DMS 273 (cell line): ENCODE data around the gene CCNF.

ENCODE experiments used
- DNase-seq: peaks from one replicate; lab custom pipeline; 2025; ENCODE audit not compliant: unreplicated experiment; lab: John Stamatoyannopoulos, UW

The CCNF gene

GRCh38 chr16:2455081-2455845 lies 26.0 kb downstream of the CCNF start:
- DNase-seq, result peak; percentile 50

DNA sequence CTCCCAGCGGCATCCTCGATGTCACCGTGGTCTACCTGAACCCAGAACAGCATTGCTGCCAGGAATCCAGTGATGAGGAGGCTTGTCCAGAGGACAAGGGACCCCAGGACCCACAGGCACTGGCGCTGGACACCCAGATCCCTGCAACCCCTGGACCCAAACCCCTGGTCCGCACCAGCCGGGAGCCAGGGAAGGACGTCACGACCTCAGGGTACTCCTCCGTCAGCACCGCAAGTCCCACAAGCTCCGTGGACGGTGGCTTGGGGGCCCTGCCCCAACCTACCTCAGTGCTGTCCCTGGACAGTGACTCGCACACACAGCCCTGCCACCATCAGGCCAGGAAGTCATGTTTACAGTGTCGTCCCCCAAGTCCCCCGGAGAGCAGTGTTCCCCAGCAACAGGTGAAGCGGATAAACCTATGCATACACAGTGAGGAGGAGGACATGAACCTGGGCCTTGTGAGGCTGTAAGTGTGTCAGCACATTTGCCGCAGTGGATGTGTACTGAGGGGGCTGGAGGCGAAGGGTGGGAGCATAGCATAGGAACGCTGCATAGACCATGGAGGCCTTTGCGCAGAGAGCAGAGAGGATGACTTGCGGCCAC lies 27.4 kb downstream of the CCNF start:
- DNase-seq, result no peak

GRCh38 chr16:2457267-2457666 lies 28.0 kb downstream of the CCNF start:
- DNase-seq, result peak; percentile 61

DNA sequence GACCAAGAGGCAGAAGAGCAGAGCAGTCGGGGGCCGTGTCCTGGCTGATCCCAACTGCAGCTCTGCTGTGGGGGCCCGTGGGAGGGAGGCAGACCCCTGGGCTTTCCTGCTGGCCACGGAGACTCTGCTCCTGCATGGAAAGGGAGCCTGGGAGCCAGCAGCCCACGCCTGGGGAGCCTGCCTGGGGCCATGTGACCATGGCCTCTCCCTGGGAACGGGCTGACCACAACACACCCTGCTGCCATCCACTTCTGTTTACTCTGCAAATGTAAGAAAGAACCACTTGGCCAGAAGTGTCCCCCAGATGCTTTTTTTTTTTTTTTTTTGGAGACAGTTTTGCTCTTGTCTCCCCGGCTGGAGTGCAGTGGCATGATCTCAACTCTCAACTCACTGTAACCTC lies 28.7 kb downstream of the CCNF start:
- DNase-seq, result no peak

- DNase-seq, result no peak
Observed at GRCh38 chr16:2458887-2459646, 29.8 kb downstream of the CCNF start.

DNA sequence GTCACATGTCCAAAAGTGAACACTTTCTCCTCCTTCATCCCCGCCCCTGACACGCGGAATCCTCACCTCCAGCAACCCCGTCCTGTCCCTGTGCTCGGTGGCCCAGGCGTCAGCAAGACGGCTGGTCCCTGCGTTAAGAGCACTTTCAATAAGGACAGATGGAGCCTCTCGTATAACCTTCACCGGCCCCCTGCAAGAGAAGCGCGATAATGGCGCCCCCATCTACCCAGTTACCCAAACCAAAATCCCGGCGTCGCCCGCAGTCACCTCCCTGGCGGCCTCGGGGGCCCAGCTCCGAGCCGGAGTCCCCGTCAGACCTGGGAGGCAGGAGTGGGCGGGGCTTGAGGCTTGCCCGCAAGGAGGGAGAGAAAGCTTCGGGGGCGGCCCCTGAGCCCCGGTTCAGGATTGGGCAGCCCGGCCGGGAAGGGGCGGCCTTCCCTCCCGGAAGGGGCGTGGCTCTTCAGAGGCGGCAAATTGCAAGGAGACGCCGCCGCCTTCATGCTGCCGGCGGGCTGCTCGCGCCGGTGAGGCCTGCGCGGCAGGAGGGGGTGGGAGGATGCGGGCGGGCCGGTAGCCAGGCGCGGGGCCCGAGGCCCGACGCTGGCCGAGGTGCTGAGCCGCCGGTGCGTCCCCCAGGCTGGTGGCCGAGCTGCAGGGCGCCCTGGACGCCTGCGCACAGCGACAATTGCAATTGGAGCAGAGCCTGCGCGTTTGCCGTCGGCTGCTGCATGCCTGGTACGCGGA lies 30.6 kb downstream of the CCNF start, which contains the start of gene TEDC2:
Gene TEDC2 (plus strand): TSS at position 463 of the 744 bp plus-strand sequence. CDS start 36 bp downstream, at position 499.
- peak; percentile 99 for DNase-seq

DNA sequence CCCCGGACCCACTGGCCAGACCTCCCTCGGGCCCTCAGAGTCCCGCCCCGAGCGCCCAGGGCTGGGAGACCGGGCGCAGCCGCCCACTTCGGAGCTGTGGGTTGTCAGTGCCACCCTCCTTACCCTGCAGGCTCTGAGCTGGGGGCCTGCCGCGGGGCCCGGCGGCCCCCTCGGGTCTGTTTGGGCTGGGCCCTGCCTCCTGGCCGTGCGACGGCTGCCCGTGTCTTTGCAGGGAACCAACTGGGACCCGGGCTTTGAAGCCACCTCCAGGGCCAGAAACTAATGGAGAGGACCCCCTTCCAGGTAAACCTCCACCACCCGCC lies 31.1 kb downstream of the CCNF start:
- no peak for DNase-seq

- no peak for DNase-seq
Observed at GRCh38 chr16:2460916-2461315, 31.7 kb downstream of the CCNF start.

DNA sequence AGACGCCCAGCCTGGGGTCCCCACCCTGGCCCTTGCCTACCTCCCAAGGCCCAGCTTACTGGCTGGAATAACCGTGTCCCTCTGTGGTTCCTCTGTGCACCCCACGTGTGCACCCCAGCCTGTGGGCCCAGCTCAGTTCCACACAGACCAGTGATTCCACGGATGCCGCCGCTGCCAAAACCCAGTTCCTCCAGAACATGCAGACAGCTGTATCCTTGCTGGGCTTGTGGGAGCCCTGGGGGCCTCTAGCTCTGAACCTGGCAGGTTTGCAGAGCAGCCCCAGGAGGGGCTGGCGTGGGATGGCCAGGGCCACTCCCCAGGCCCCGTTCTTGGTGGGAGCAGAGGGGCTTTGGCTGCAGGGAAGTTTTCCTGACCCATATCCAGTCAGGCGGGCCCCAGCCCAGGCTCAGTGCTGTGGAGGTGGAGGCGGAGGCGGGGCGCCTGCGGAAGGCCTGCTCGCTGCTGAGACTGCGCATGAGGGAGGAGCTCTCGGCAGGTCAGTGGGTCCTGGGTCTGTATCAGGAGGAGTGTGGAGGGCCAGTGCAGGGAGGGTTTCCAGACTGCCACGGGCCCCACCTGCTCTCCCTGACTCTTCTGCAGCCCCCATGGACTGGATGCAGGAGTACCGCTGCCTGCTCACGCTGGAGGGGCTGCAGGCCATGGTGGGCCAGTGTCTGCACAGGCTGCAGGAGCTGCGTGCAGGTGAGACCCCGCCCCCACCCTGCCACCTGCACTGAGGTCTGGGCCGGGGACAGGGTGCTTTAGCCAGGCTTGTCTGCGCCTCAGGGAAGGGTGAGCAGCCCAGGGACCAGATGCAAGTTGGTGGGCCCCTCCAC lies 33.0 kb downstream of the CCNF start:
- DNase-seq, result no peak

GRCh38 chr16:2464333-2464732 lies 35.1 kb downstream of the CCNF start:
- DNase-seq, result peak; percentile 64

- peak; percentile 58 for DNase-seq
Observed at GRCh38 chr16:2465653-2466415, 36.6 kb downstream of the CCNF start.

GRCh38 chr16:2466667-2467527 lies 37.6 kb downstream of the CCNF start:
- no peak for DNase-seq

DNA sequence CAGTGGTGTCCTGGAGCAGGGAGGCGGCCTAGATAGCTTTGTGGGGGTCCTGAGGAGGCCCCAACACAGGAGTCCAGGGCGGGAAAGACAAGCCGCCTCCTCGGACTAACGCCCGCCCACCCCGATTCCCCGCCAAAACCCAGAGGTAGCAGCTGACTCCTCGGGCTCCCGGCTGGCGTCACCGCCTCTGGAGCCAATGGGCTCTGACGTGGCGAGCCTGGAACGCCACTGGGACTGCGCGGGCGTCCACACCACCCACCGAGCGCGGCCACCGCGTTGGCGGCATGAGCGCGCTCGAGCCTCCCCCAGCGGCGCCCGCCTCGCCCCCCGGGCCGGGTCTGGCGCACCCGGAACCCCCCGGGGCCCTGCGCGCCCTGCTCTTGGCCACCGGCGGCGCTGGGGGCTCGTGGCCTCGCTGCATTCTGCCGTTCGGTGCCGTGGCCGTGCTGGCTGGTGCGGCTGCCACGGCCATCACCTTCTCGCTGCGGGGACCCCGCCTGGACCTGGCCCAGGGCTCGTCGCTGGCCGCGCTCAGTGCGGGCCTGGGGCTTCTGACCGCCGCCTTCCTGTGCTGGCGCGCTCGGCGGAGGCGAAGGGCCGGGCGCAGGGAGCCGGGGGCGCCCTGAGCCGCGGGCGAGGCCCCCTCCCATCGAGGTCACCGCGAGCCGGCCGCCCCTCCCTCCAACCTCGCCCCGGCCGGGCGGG lies 38.4 kb downstream of the CCNF start:
- DNase-seq, result peak; percentile 95

DNA sequence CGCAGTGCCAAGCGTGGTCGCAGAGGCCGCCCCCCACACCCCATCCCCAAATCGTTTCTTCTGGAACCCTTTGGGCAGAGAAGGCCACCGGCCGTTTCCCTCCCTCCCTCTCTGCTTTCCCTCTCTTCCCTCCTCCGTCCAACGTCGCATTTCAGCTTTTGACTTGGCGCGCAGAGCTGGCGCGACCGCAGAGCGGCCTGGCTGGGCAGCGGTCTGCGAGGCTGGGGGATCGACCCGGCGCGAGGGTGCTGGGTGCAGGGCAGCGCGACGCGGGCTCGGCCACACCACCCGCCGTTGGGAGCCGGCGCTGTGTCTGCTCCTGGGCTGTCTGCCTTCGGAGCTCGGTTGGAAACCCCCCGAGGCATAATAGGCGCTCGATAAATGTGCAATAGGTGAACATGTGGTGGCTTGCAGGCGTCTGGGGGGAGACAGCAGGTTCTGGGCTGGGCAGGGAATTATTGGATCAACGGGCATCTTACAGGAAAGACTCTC lies 39.0 kb downstream of the CCNF start:
- DNase-seq, result peak; percentile 97

DNA sequence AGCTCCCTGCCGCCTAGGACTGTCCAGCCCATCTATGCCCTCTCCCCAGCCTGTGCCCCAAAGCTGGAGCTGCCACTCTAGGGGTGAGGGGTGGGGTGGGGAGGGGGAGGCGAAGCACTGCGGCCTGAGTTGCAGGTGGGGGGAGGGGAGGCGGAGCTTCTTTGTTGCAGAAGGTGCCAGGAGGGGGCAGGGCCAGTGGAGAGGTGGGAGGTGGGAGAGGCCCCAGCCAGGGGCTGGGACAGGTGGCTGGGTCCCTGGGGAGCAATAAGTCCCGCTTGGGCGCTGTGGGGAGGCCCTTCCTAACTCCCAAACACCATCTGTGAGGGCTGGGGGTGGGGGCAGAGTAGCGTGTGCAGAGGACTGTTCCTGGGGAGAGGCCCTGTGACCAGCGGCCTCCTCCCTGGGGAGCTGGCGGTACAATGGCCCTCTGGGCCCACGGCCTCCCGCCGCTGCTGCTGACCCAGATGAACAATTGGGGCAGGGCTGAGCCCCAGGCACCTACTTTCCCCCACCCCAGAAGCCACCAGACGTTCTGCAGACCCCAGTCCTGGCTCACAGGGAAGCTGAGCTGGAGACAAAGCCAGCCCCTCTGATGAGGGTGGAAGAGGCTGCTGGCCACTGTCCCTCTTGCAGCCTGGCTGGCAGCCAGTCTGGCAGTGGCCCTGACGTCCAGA lies 39.6 kb downstream of the CCNF start:
- peak; percentile 99 for DNase-seq

- DNase-seq, result peak; percentile 78
Observed at GRCh38 chr16:2469399-2470233, 40.4 kb downstream of the CCNF start.

DNA sequence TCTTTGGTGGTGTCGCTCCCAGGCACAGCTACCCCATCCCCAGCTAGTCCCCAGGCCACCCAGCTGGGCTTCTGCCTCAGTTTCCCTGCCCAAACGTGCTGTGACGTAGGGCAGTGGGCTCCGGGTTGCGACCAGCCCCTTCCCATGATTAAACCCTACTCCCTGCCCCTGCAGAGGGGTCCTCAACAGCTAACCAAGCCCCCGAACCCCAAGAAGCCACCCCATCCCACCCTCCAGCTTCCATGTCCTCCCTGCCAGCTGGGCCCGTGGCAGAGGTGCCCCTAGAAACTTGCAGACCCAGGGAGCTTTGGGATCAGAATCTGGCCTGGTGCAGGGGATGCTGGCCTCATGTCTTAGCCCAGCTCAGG lies 41.0 kb downstream of the CCNF start:
- no peak for DNase-seq
